ENCODE measurements around the gene DSCAM. TPM values are rescaled to one million over a fixed set of nuclear protein-coding genes. Genes with fewer than 3 reads are reported as not detected.

The DSCAM gene
- total and polyA plus RNA-seq, 2 donors (not counting 3 experiments of a cell fraction or from before 2014, with no cell fraction given) = not detected

DNA sequence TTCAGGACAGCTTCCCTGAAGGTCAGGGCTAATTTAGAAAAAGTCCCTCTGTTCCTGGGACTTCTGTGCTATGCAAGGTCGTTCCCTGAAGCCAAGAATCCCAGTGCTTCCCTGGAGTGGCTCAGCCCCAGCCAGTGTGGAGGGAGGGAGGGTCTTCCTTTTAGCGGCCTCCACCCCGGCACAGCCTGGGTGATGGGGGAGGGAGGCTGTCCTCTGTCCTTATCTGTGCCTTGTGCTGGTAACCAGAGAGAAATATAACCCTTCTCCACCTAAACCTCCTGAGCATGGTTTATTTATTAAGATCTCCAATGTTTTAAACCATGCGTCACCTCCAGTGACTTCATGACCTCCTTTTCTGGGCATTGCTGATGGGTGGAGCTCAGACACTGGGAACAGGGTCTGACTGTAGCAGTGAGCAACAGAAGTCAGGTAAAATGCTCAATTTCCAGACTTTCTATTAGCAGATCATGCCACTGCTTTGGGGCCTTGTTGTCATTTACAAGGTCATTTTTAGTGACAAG is 157.1 kb downstream of the DSCAM start:
- H4K20me1 ChIP-seq (replicated peaks; ENCODE audit: control insufficient read depth, extremely low read depth, insufficient read depth, low read length) = no peaks in the 10 kb centered on the region
- ChIA-PET POLR2A (no interaction called here), CTCF (no interaction called here)
- intact Hi-C loops (cut with micrococcal nuclease) = no loop called here
- no peak overlapping the region for H2AFZ ChIP-seq (ENCODE audit: low read depth, low read length)
- dilution Hi-C loops (cut with MboI; ENCODE audit: extremely low pct_ligation_motif_present, low sequenced_read_pairs) = no loop called here
- H3K36me3 ChIP-seq (ENCODE audit: control insufficient read depth in 2 of 2, extremely low read depth in 1 of 2, insufficient read depth in 2 of 2, low read length in 2 of 2) = no peaks in the 10 kb centered on the region
- H3K9ac ChIP-seq (replicated peaks; ENCODE audit: extremely low read depth, insufficient read depth, low read length) = no peak overlapping the region
- H3K27ac ChIP-seq (ENCODE audit: insufficient read depth, low read depth, low read length) = no peak overlapping the region
- no peaks in the 10 kb centered on the region for H3K4me1 ChIP-seq (ENCODE audit: control insufficient read depth, extremely low read depth, insufficient read depth, low read length)
- no peaks in the 10 kb centered on the region for H3K79me2 ChIP-seq (ENCODE audit: control insufficient read depth, insufficient read depth, low read length)
- BruUV-seq (replicated peaks) = no TSS peak
- H3K27me3 ChIP-seq (ENCODE audit: control insufficient read depth in 2 of 2, insufficient read depth in 2 of 2, low read length in 2 of 2) = no peaks in the 10 kb centered on the region
- DNase-seq (ENCODE audit: low read depth, low spot score) (no peak), FAIRE-seq (no peak)
- H3K4me2 ChIP-seq (ENCODE audit: insufficient read depth, low read length) = no peak overlapping the region
- H3K9me3 ChIP-seq (replicated peaks; ENCODE audit: control insufficient read depth, insufficient read depth, low read length) = peaks cover 19% of the 10 kb centered on the region
- no peaks in the 10 kb centered on the region for H3K9me1 ChIP-seq (replicated peaks; ENCODE audit: control insufficient read depth, extremely low read depth, insufficient read depth, low read length)
- H3K4me3 ChIP-seq (replicated peaks in 1 of 3; ENCODE audit: insufficient read depth in 1 of 3, low read depth in 1 of 3, low read length in 3 of 3) = no peak overlapping the region
- TF ChIP-seq, protein P1, sequence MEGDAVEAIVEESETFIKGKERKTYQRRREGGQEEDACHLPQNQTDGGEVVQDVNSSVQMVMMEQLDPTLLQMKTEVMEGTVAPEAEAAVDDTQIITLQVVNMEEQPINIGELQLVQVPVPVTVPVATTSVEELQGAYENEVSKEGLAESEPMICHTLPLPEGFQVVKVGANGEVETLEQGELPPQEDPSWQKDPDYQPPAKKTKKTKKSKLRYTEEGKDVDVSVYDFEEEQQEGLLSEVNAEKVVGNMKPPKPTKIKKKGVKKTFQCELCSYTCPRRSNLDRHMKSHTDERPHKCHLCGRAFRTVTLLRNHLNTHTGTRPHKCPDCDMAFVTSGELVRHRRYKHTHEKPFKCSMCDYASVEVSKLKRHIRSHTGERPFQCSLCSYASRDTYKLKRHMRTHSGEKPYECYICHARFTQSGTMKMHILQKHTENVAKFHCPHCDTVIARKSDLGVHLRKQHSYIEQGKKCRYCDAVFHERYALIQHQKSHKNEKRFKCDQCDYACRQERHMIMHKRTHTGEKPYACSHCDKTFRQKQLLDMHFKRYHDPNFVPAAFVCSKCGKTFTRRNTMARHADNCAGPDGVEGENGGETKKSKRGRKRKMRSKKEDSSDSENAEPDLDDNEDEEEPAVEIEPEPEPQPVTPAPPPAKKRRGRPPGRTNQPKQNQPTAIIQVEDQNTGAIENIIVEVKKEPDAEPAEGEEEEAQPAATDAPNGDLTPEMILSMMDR (IDR thresholded peaks at IDR 0.05; ENCODE audit: extremely low read depth in 1 of 2, insufficient read depth in 1 of 2, low read depth in 1 of 2, low read length in 2 of 2) = no peak
- no peak for TF ChIP-seq POLR2A (IDR thresholded peaks at IDR 0.05; ENCODE audit: low read depth, low read length)
- no peak for TF ChIP-seq GATA2 (IDR thresholded peaks at IDR 0.05; ENCODE audit: insufficient read depth, insufficient read length, low read depth, low read length)
- TF ChIP-seq JUN (IDR thresholded peaks at IDR 0.05; ENCODE audit: borderline replicate concordance, insufficient read depth, insufficient read length, low read depth) = no peak
- TF ChIP-seq FOS (IDR thresholded peaks at IDR 0.05; ENCODE audit: borderline replicate concordance, insufficient read depth, low read length) = no peak
- no peak for TF ChIP-seq EZH2 (IDR thresholded peaks at IDR 0.05; ENCODE audit: borderline replicate concordance, low read depth, low read length, severe bottlenecking)
- TF ChIP-seq, protein P2, sequence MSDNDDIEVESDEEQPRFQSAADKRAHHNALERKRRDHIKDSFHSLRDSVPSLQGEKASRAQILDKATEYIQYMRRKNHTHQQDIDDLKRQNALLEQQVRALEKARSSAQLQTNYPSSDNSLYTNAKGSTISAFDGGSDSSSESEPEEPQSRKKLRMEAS (IDR thresholded peaks at IDR 0.05; ENCODE audit: insufficient read depth, insufficient read length) = no peak
- TF ChIP-seq POLR2AphosphoS5 (IDR thresholded peaks at IDR 0.05; ENCODE audit: insufficient read depth, low read depth, low read length) = no peak
